T47D (cell line): Measurements from ENCODE around the gene DEDD.
A peak's percentile ranks its signal among the peaks of the same experiment; 100 is the strongest.

Source experiments
- DNase-seq, 2 experiments: peaks; one replicate each; pipeline versions ENCODE4 v3.0.0 to v3.0.0-alpha.2; 2011 to 2012; ENCODE audit warnings: low read depth in 1 of 2, low spot score in 1 of 2
- JUND ChIP-seq: IDR thresholded peaks from 2 replicates; pipeline ENCODE4 v1.6.1; 2012; ENCODE audit warnings: low read depth
- in situ Hi-C: cut with HindIII; loops from 2 replicates; pipeline ENCODE4 v1.10.0; 2016; ENCODE audit warnings: low sequenced_read_pairs, low pct_unique_long_range_greater_than_20kb

DEDD gene

GRCh38 chr1:161132410-161133219 is at the start of gene DEDD:
DEDD (minus strand) TSS chr1:161132667; CDS start chr1:161124462, 8,205 bp downstream.
- peak; percentile 92 to 99 for DNase-seq
- TF ChIP-seq JUND = no peak
- in situ Hi-C loops = no loop called here

- no peak for TF ChIP-seq JUND
- in situ Hi-C loops = no loop called here
- no peak for DNase-seq
Measured at GRCh38 chr1:161182214-161182613, 49.7 kb upstream of the DEDD start.

- in situ Hi-C loops = no loop called here
- DNase-seq = peak in 1 of 2 experiments; percentile 56
- TF ChIP-seq JUND = no peak
Measured at GRCh38 chr1:161180639-161181038, 48.2 kb upstream of the DEDD start.

GRCh38 chr1:161179698-161180097 is 47.2 kb upstream of the DEDD start:
- in situ Hi-C loops = no loop called here
- no peak for TF ChIP-seq JUND
- DNase-seq = peak in 1 of 2 experiments; percentile 72

- in situ Hi-C loops = no loop called here
- TF ChIP-seq JUND = no peak
- no peak for DNase-seq
Measured at GRCh38 chr1:161177936-161178244, 45.4 kb upstream of the DEDD start.

- no peak for TF ChIP-seq JUND
- in situ Hi-C loops = no loop called here
- peak; percentile 83 to 90 for DNase-seq
Measured at GRCh38 chr1:161177112-161177935, 44.9 kb upstream of the DEDD start, which contains the start of gene B4GALT3. B4GALT3 (minus strand) TSS chr1:161177507; CDS start chr1:161176060, 1,447 bp downstream.

GRCh38 chr1:161176468-161177111 is 44.1 kb upstream of the DEDD start:
- in situ Hi-C loops = no loop called here
- no peak for TF ChIP-seq JUND
- no peak for DNase-seq

- TF ChIP-seq JUND = no peak
- DNase-seq = no peak
- in situ Hi-C loops = no loop called here
Measured at GRCh38 chr1:161175771-161176453, 43.4 kb upstream of the DEDD start.

- TF ChIP-seq JUND = no peak
- in situ Hi-C loops = no loop called here
- no peak for DNase-seq
Measured at GRCh38 chr1:161174911-161175310, 42.4 kb upstream of the DEDD start.

GRCh38 chr1:161173711-161174110 is 41.2 kb upstream of the DEDD start:
- in situ Hi-C loops = no loop called here
- no peak for DNase-seq
- no peak for TF ChIP-seq JUND

- TF ChIP-seq JUND = no peak
Measured at GRCh38 chr1:161172776-161173376, 40.4 kb upstream of the DEDD start.

GRCh38 chr1:161172349-161172748 is 39.9 kb upstream of the DEDD start:
- peak in 1 of 2 experiments; percentile 45 for DNase-seq
- TF ChIP-seq JUND = no peak
- in situ Hi-C loops = no loop called here

More at GRCh38 chr1:161172776-161173376, 40.4 kb upstream of the DEDD start:
- in situ Hi-C loops = no loop called here
- DNase-seq = no peak
